Measurements from ENCODE around the gene SLC22A7. TPM values are rescaled to one million over a fixed set of nuclear protein-coding genes. Genes with fewer than 3 reads are reported as not detected.

The SLC22A7 gene
- total RNA-seq, 2 experiments from 2014 or later, result not detected

GRCh38 chr6:43282636-43283513 is 15.2 kb upstream of the SLC22A7 start:
- Mint-ChIP-seq H3K27me3 (peaks cover 29% of the 10 kb centered on the region), H3K27ac (no peak overlapping the region), H3K36me3 (no peaks in the 10 kb centered on the region), H3K9me3 (no peaks in the 10 kb centered on the region), H3K4me1 (peaks cover 2% of the 10 kb centered on the region), H3K4me3 (no peak overlapping the region)
- DNase-seq (no peak), ATAC-seq (ENCODE audit: low read depth) (no peak)
- POLR2A ChIA-PET, result no interaction called here

GRCh38 chr6:43283514-43283901 is 14.6 kb upstream of the SLC22A7 start:
- Mint-ChIP-seq H3K27me3 (peaks cover 26% of the 10 kb centered on the region), H3K36me3 (no peaks in the 10 kb centered on the region)
- POLR2A ChIA-PET, result no interaction called here

DNA sequence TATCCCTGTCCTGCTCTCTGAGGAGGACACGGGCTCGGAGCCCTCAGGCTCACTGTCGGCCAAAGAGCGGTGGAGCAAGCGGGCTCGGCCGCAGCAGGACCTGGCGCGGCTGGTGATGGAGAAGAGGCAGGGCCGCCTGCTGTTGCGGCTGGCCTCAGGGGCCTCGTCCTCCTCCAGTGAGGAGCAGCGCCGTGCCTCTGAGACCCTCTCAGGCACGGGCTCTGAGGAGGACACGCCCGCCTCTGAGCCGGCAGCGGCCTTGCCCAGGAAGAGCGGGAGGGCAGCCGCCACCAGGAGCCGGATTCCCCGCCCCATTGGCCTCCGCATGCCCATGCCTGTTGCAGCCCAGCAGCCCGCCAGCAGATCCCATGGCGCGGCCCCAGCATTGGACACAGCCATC is 14.2 kb upstream of the SLC22A7 start:
- POLR2A ChIA-PET, result no interaction called here
- ATAC-seq (ENCODE audit: low read depth), result no peak
- Mint-ChIP-seq H3K4me3 (no peak overlapping the region), H3K36me3 (no peaks in the 10 kb centered on the region), H3K9me3 (no peaks in the 10 kb centered on the region), H3K27ac (no peak overlapping the region), H3K4me1 (peaks cover 2% of the 10 kb centered on the region), H3K27me3 (peaks cover 28% of the 10 kb centered on the region)
- DNase-seq, result no peak

More at GRCh38 chr6:43283514-43283901, 14.6 kb upstream of the SLC22A7 start:
- no peaks in the 10 kb centered on the region for H3K9me3 Mint-ChIP-seq
- H3K27ac Mint-ChIP-seq, result no peak overlapping the region
- no peak for ATAC-seq (ENCODE audit: low read depth)
- H3K4me1 Mint-ChIP-seq, result peaks cover 2% of the 10 kb centered on the region
- no peak for DNase-seq
- no peak overlapping the region for H3K4me3 Mint-ChIP-seq

- DNase-seq (no peak), ATAC-seq (ENCODE audit: low read depth) (no peak)
- no peak overlapping the region for H3K27ac Mint-ChIP-seq
- H3K4me3 Mint-ChIP-seq, result peak overlapping the region; percentile 33
- no peaks in the 10 kb centered on the region for H3K36me3 Mint-ChIP-seq
- no peaks in the 10 kb centered on the region for H3K9me3 Mint-ChIP-seq
- POLR2A ChIA-PET, result no interaction called here
- peaks cover 30% of the 10 kb centered on the region for H3K27me3 Mint-ChIP-seq
- H3K4me1 Mint-ChIP-seq, result peaks cover 2% of the 10 kb centered on the region
Observed at GRCh38 chr6:43284991-43285781, 12.9 kb upstream of the SLC22A7 start.

- DNase-seq (no peak), ATAC-seq (ENCODE audit: low read depth) (no peak)
- no peak overlapping the region for H3K27ac Mint-ChIP-seq
- POLR2A ChIA-PET, result no interaction called here
- H3K4me1 Mint-ChIP-seq, result peaks cover 2% of the 10 kb centered on the region
- no peaks in the 10 kb centered on the region for H3K36me3 Mint-ChIP-seq
- H3K27me3 Mint-ChIP-seq, result peaks cover 24% of the 10 kb centered on the region
- H3K9me3 Mint-ChIP-seq, result no peaks in the 10 kb centered on the region
- no peak overlapping the region for H3K4me3 Mint-ChIP-seq
Observed at GRCh38 chr6:43285832-43286231, 12.2 kb upstream of the SLC22A7 start.

DNA sequence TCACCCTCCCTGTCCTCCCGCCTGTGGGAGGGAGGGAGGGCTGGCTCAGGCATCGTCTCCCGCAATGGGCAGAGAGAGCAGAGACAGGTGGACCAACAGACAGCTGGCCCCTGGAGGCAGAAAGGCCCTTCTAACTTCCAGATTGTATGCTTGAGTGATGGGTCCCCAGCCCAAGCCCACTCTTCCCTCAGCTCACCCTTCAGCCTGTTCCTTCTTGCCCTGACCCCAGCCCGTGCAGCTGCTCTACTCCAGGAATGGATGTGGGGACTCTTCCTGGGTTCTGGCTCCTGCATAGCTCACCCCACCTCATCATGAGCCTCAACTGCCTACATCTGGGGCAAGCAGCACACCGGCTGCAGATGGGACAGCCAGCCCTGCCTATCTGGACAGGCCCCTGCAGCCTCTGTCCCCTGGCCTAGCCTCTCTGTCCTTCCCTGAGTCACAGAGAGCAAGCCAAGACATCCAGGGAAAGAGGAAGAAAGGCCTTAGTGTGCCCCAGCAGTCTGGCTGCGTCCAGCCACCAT is 11.5 kb upstream of the SLC22A7 start:
- POLR2A ChIA-PET, result no interaction called here
- DNase-seq, result no peak
- no peak overlapping the region for H3K27ac Mint-ChIP-seq

DNA sequence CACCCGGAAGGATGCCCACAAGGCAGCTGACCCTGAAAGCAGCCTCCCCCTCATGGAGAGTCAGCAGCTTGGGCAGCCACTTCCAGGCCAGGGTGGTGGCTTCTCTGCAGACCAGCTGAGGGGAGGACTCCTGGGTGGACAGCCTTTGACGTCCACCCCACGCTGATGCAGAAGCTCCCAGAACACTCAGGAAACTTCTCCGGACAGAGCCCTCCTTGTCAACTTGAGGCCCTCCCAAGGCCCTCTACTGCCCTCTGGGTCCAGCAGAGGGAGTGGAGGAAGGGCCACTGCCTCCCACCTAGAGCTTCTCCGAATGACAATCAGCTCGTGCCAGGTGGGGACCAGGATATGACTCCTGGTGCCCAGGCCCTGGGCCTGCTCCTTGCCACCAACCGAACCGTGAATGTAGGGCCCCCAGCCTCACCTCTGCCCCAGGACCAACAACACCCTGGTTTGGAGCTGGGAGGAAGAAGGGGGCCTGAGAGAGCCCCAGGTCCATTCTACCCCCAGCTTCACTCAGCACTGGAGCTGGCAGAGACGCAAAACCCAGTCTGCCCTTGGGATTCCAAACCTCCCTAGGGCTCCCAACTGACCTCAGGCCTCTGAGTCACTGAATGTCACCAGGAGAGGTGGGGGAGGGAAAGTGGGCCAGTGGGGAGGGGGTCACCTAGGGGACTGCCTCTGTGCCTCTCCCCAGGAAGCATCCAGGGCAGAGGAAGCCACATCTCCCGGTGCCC is 10.9 kb upstream of the SLC22A7 start:
- ATAC-seq (ENCODE audit: low read depth) (no peak), DNase-seq (no peak)
- Mint-ChIP-seq H3K9me3 (no peaks in the 10 kb centered on the region), H3K4me1 (peaks cover 2% of the 10 kb centered on the region), H3K27me3 (peaks cover 20% of the 10 kb centered on the region), H3K4me3 (no peak overlapping the region), H3K36me3 (no peaks in the 10 kb centered on the region), H3K27ac (no peak overlapping the region)
- POLR2A ChIA-PET, result no interaction called here

More for the DNA sequence above, 11.5 kb upstream of the SLC22A7 start:
- H3K27me3 Mint-ChIP-seq, result peaks cover 24% of the 10 kb centered on the region
- no peak overlapping the region for H3K4me3 Mint-ChIP-seq
- no peak for ATAC-seq (ENCODE audit: low read depth)
- no peaks in the 10 kb centered on the region for H3K36me3 Mint-ChIP-seq
- H3K4me1 Mint-ChIP-seq, result peaks cover 2% of the 10 kb centered on the region
- H3K9me3 Mint-ChIP-seq, result no peaks in the 10 kb centered on the region

GRCh38 chr6:43287717-43288679 is 10.1 kb upstream of the SLC22A7 start:
- ATAC-seq (ENCODE audit: low read depth) (no peak), DNase-seq (no peak)
- Mint-ChIP-seq H3K27ac (no peak overlapping the region), H3K36me3 (no peaks in the 10 kb centered on the region), H3K9me3 (no peaks in the 10 kb centered on the region), H3K4me1 (no peaks in the 10 kb centered on the region), H3K27me3 (peaks cover 23% of the 10 kb centered on the region), H3K4me3 (no peak overlapping the region)
- POLR2A ChIA-PET, result no interaction called here

DNA sequence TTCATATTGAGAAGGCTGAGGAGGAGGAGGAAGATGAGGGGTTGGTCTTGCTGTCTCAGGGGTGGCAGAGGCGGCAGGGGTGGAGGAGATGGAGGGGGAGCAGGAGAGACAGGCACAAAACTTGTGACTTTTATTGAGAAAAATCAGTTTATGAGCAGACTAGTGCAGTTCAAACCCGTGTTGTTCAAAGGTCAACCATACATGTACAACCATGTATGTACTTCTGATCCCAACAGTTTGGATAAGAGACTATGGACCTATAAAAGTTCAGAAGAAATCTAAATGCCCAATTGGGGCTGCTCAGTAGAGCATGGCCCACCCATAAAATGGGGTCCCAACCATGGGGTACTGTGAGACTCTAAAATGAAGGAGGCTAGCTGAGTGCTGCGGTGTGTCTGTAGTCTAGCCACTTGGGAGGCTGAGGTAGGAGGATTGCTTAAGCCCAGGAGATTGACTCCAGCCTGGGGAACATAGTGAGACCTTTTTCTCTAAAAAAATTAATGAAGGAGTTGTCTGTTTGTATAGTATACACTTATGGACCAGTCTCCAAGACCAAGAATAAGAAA is 7.6 kb upstream of the SLC22A7 start:
- Mint-ChIP-seq H3K4me3 (no peak overlapping the region), H3K4me1 (no peaks in the 10 kb centered on the region), H3K27ac (no peak overlapping the region), H3K9me3 (no peaks in the 10 kb centered on the region), H3K27me3 (peaks cover 17% of the 10 kb centered on the region), H3K36me3 (no peaks in the 10 kb centered on the region)
- POLR2A ChIA-PET, result no interaction called here
- no peak for ATAC-seq (ENCODE audit: low read depth)
- no peak for DNase-seq

- POLR2A ChIA-PET, result no interaction called here
- ATAC-seq (ENCODE audit: low read depth) (no peak), DNase-seq (no peak)
- Mint-ChIP-seq H3K9me3 (no peaks in the 10 kb centered on the region), H3K4me3 (no peak overlapping the region), H3K4me1 (no peaks in the 10 kb centered on the region), H3K27ac (no peak overlapping the region), H3K36me3 (no peaks in the 10 kb centered on the region), H3K27me3 (peaks cover 12% of the 10 kb centered on the region)
Observed at GRCh38 chr6:43290905-43291355, 7.1 kb upstream of the SLC22A7 start.

DNA sequence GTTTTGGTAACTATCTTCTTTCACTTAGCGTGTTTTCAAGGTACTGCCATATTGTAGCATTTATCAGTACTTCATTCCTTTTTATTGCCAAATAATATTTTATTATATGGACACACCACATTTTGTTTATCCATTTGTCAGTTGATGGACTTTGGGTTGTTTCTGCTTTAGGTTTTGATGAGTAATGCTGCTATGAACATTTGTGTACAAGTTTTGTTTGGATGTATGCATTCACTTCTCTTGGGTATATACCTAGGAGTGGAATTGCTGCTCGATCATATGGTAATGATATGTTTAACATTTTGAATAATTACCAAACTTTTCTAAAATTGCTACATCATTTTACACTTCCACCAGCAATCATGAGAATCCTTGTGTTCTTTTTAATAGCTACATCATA is 6.4 kb upstream of the SLC22A7 start:
- Mint-ChIP-seq H3K4me1 (no peaks in the 10 kb centered on the region), H3K27me3 (peaks cover 10% of the 10 kb centered on the region), H3K4me3 (no peak overlapping the region), H3K27ac (no peak overlapping the region), H3K9me3 (no peaks in the 10 kb centered on the region), H3K36me3 (no peaks in the 10 kb centered on the region)
- POLR2A ChIA-PET, result no interaction called here
- no peak for ATAC-seq (ENCODE audit: low read depth)
- no peak for DNase-seq

DNA sequence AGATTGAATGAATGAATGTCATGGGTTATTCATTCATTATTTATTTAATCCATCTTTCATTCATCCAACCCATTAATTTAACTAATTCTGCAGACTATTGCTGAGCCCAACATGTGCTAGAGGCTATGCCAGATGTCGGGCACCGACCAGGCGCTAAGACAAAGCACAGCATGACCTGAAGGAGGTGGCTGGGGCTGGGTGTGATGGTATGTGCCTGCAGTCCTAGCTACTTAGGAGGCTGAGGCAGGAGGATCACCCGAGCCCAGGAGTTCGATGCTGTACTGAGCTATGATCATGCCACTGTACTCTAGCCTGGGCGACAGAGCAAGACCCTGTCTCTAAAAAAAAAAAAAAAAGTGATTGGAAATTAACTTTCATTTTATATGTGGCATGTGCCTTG is 5.7 kb upstream of the SLC22A7 start:
- Mint-ChIP-seq H3K4me3 (no peak overlapping the region), H3K4me1 (no peaks in the 10 kb centered on the region), H3K27me3 (peaks cover 10% of the 10 kb centered on the region), H3K27ac (no peak overlapping the region), H3K9me3 (no peaks in the 10 kb centered on the region), H3K36me3 (no peaks in the 10 kb centered on the region)
- POLR2A ChIA-PET, result no interaction called here
- ATAC-seq (ENCODE audit: low read depth) (no peak), DNase-seq (no peak)
